IPS-NIHi7 (cell line): ENCODE results near the gene TRIM46.

Source experiments
- DNase-seq: peaks from one replicate; pipeline ENCODE4 v3.0.0; 2012; ENCODE audit warnings: mixed read lengths; ENCODE audit errors: extremely low spot score

The TRIM46 gene

GRCh38 chr1:155171836-155172731, 1.6 kb upstream of the TRIM46 start:
- no peak for DNase-seq

GRCh38 chr1:155172732-155173477, 744 bp upstream of the TRIM46 start, which contains the start of gene KRTCAP2:
KRTCAP2 (minus strand) TSS chr1:155173304; CDS start chr1:155173224, 80 bp downstream.
- DNase-seq = peak; percentile 98

- DNase-seq = peak; percentile 78
These were observed 953 bp downstream of the TRIM46 start for GRCh38 chr1:155174324-155175280.

GRCh38 chr1:155175281-155175926, 1.8 kb downstream of the TRIM46 start:
- DNase-seq = peak; percentile 4

GRCh38 chr1:155175927-155176371, 2.3 kb downstream of the TRIM46 start:
- DNase-seq = no peak

- DNase-seq = peak; percentile 91
These were observed 3.0 kb downstream of the TRIM46 start for GRCh38 chr1:155176544-155177071.

- no peak for DNase-seq
These were observed 3.7 kb downstream of the TRIM46 start for GRCh38 chr1:155177192-155177917.

- DNase-seq = no peak
These were observed 4.3 kb downstream of the TRIM46 start for GRCh38 chr1:155177918-155178281.

- no peak for DNase-seq
These were observed 4.9 kb downstream of the TRIM46 start for GRCh38 chr1:155178441-155179111.

- no peak for DNase-seq
These were observed 5.7 kb downstream of the TRIM46 start for GRCh38 chr1:155179112-155180031.

- no peak for DNase-seq
These were observed 7.9 kb downstream of the TRIM46 start for GRCh38 chr1:155181371-155182051.

- no peak for DNase-seq
These were observed 8.5 kb downstream of the TRIM46 start for GRCh38 chr1:155182052-155182550.

GRCh38 chr1:155183775-155184221, 10.1 kb downstream of the TRIM46 start:
- DNase-seq = no peak

- DNase-seq = no peak
These were observed 10.7 kb downstream of the TRIM46 start for GRCh38 chr1:155184351-155184811.

GRCh38 chr1:155184835-155185782, 11.5 kb downstream of the TRIM46 start:
- no peak for DNase-seq

- DNase-seq = no peak
These were observed 12.1 kb downstream of the TRIM46 start for GRCh38 chr1:155185783-155186066.
